ENCODE results near the gene LIMS2. TPM values are rescaled to one million over a fixed set of nuclear protein-coding genes. Genes with fewer than 3 reads are reported as not detected.

Gene LIMS2
- total RNA-seq, 6 experiments from 2014 or later = 6.6 to 37.7 (median 19.5) TPM

GRCh38 chr2:127626917-127627739 lies 48.2 kb downstream of the LIMS2 start:
- TF ChIP-seq POLR2A (IDR thresholded peaks at IDR 0.05) = no peak
- TF ChIP-seq CTCF (IDR thresholded peaks at IDR 0.05) = no peak
- whole genome bisulfite sequencing (ENCODE audit: insufficient coverage, low coverage, low lambda C conversion rate, missing lambda C conversion rate) = 70% methylated on average over 7 of the region's 28 CpGs
- DNase-seq = peak in 2 of 3 donors; percentile 12 to 46
- Histone ChIP-seq H3K4me1 (no peaks in the 10 kb centered on the region), H3K36me3 (no peaks in the 10 kb centered on the region), H3K9me3 (no peaks in the 10 kb centered on the region), H3K4me3 (no peak overlapping the region), H3K27me3 (no peaks in the 10 kb centered on the region), H3K27ac (no peak overlapping the region)
- intact Hi-C loops (cut with DNase I) = no loop called here
- no peak for ATAC-seq

- Histone ChIP-seq H3K4me1 (no peaks in the 10 kb centered on the region), H3K27me3 (no peaks in the 10 kb centered on the region), H3K9me3 (no peaks in the 10 kb centered on the region), H3K4me3 (no peak overlapping the region), H3K27ac (no peak overlapping the region), H3K36me3 (no peaks in the 10 kb centered on the region)
- ATAC-seq (no peak), DNase-seq (peak in 1 of 3 donors; percentile 21)
- TF ChIP-seq POLR2A (IDR thresholded peaks at IDR 0.05) (no peak), CTCF (IDR thresholded peaks at IDR 0.05) (no peak)
- WGBS (ENCODE audit: insufficient coverage, low coverage, low lambda C conversion rate, missing lambda C conversion rate) = 73% methylated on average over 4 of the region's 12 CpGs
- intact Hi-C loops (cut with DNase I) = no loop called here
Measured at GRCh38 chr2:127626175-127626574, 49.2 kb downstream of the LIMS2 start.

- no peaks in the 10 kb centered on the region for H3K27me3 ChIP-seq
- intact Hi-C loops (cut with DNase I) = no loop called here
- no peaks in the 10 kb centered on the region for H3K36me3 ChIP-seq
- 61% methylated on average over 2 of the region's 2 CpGs for WGBS (ENCODE audit: insufficient coverage, low coverage, low lambda C conversion rate, missing lambda C conversion rate)
- H3K4me3 ChIP-seq = no peak overlapping the region
- no peaks in the 10 kb centered on the region for H3K4me1 ChIP-seq
- DNase-seq (peak in 1 of 3 donors; percentile 22), ATAC-seq (no peak)
- no peak overlapping the region for H3K27ac ChIP-seq
- no peak for TF ChIP-seq POLR2A (IDR thresholded peaks at IDR 0.05)
- no peak for TF ChIP-seq CTCF (IDR thresholded peaks at IDR 0.05)
- H3K9me3 ChIP-seq = no peaks in the 10 kb centered on the region
Measured at GRCh38 chr2:127625572-127625951, 49.8 kb downstream of the LIMS2 start.

GRCh38 chr2:127624756-127625571 lies 50.4 kb downstream of the LIMS2 start:
- Histone ChIP-seq H3K9me3 (no peaks in the 10 kb centered on the region), H3K36me3 (no peaks in the 10 kb centered on the region), H3K4me1 (no peaks in the 10 kb centered on the region), H3K27ac (no peak overlapping the region), H3K4me3 (no peak overlapping the region), H3K27me3 (no peaks in the 10 kb centered on the region)
- no peak for TF ChIP-seq CTCF (IDR thresholded peaks at IDR 0.05)
- TF ChIP-seq POLR2A (IDR thresholded peaks at IDR 0.05) = no peak
- DNase-seq (peak in 2 of 3 donors; percentile 40 to 45), ATAC-seq (no peak)
- intact Hi-C loops (cut with DNase I) = no loop called here
- 80% methylated on average over 1 of the region's 23 CpGs for WGBS (ENCODE audit: insufficient coverage, low coverage, low lambda C conversion rate, missing lambda C conversion rate)

Data from right lobe of liver (tissue), 6 donors.